ENCODE measurements around the gene DNAJB7.
A peak's percentile ranks its signal among the peaks of the same experiment; 100 is the strongest.

The DNAJB7 gene

DNA sequence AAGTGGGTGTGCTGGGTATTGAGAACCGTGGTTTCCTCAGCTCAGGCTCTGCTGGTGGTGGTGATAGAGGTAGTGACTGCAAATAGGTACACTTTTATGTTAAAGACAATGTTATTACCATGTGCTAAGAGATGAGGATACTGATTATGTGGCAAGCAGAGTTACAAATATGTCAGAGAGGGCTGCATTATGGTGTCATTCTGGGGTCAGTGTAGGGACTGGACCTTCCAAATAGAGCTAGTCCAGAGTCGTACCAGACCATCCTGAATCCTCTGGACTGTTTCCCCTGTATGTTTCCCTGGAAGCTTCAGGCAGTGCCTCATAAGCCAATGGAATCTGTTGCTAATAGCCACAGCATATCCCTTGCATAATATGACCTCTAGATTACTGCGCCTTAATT lies at the start of gene DNAJB7:
TSS of gene DNAJB7 (minus strand) at position 101 of the 400 bp plus-strand sequence. CDS start 119 bp downstream, outside the sequence.
- CTCF ChIA-PET: no interaction called here

DNA sequence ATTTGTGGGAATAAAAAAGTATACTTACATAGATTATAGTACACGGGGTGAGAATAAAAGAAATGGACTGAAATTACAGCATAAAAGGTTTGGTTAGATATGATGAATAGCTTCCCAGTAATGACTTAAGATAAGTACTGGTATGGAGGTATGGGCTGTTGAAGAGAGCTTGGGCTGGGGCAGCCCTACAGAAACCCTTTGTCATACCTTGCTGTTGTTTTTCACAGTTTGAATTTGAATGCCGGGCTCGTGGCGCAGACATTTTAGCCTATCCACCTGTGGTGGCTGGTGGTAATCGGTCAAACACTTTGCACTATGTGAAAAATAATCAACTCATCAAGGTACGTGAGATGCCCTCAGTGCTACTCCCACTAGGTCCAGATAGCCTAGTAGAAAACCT lies 47.0 kb upstream of the DNAJB7 start:
- no peak for DNase-seq (ENCODE audit: low spot score)
- ChIA-PET POLR2A (ENCODE audit: low non-redundant PET) (no interaction called here), CTCF (interaction anchor here (0.6 to 1.2 kb wide), 2 partner anchors 10 to 30 kb away, joined by 5 to 7 read pairs; no protein-coding TSS in a partner anchor)
- H3K27ac ChIP-seq: no peak overlapping the region
- TF ChIP-seq, protein P1, sequence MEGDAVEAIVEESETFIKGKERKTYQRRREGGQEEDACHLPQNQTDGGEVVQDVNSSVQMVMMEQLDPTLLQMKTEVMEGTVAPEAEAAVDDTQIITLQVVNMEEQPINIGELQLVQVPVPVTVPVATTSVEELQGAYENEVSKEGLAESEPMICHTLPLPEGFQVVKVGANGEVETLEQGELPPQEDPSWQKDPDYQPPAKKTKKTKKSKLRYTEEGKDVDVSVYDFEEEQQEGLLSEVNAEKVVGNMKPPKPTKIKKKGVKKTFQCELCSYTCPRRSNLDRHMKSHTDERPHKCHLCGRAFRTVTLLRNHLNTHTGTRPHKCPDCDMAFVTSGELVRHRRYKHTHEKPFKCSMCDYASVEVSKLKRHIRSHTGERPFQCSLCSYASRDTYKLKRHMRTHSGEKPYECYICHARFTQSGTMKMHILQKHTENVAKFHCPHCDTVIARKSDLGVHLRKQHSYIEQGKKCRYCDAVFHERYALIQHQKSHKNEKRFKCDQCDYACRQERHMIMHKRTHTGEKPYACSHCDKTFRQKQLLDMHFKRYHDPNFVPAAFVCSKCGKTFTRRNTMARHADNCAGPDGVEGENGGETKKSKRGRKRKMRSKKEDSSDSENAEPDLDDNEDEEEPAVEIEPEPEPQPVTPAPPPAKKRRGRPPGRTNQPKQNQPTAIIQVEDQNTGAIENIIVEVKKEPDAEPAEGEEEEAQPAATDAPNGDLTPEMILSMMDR (conservative IDR thresholded peaks at IDR 0.05; ENCODE audit: low read depth): no peak

More for the DNA sequence above, at the start of gene DNAJB7:
- no peak within 1 kb of the TSS for H3K27ac ChIP-seq
- POLR2A ChIA-PET (ENCODE audit: low non-redundant PET): no interaction called here
- DNase-seq (ENCODE audit: low spot score): no peak
- TF ChIP-seq, protein P1 (conservative IDR thresholded peaks at IDR 0.05; ENCODE audit: low read depth): no peak

DNA sequence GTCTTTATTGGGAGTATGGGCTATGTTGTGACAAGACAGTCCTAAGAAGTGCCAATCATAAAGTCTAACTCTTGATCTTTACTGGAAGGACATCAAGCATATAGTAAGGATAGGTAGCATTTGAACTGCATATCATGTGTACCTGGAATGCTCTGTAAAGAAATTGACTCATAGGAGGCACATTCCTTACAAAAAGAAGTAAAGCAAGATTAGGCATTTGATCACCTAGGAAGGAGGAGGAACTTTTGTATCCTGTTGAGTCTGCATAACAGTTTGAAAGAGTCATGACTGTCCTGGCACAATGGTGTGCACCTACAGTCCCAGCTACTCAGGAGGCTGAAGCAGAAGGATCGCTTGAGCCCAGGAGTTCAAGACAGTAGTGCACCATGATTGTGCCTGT lies 42.2 kb upstream of the DNAJB7 start:
- POLR2A ChIA-PET (ENCODE audit: low non-redundant PET): no interaction called here
- CTCF ChIA-PET: no interaction called here
- DNase-seq (ENCODE audit: low spot score): no peak
- H3K27ac ChIP-seq: no peak overlapping the region
- TF ChIP-seq, protein P1 (conservative IDR thresholded peaks at IDR 0.05; ENCODE audit: low read depth): no peak

DNA sequence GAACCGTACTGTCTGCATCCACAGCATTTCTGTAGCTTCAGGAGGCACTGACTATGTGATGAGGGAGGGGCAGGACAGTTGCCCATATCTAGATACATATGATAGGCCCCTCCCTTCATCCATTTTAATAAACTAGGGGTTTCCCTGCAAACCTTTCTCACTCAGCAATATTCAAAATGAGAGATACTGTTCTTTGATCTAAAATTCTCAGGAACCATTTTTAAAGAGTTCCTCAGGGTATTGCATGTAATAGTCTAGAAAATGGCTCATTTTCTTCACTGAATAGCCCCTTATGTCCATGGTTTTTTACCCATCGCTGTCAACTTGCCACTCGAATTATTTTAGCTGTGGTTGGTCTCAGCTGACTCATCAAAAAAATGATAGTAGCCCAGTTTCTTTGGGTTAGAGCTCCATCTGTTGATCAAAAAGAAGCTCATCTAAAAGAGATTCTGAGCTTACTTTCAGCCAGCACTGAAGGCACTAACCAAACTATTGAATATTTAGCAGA lies 37.0 kb upstream of the DNAJB7 start:
- POLR2A ChIA-PET (ENCODE audit: low non-redundant PET): interaction anchor here (0.6 kb wide), 2 partner anchors 216 to 448 kb away, joined by 4 to 12 read pairs; no protein-coding TSS in a partner anchor
- no peak overlapping the region for H3K27ac ChIP-seq
- peak; percentile 26 for DNase-seq (ENCODE audit: low spot score)
- TF ChIP-seq, protein P1 (conservative IDR thresholded peaks at IDR 0.05; ENCODE audit: low read depth): peak; percentile 64
- CTCF ChIA-PET: interaction anchor here (0.5 to 1.1 kb wide), 6 partner anchors 9 to 390 kb away, joined by 3 to 6 read pairs (median 3); no protein-coding TSS in a partner anchor

DNA sequence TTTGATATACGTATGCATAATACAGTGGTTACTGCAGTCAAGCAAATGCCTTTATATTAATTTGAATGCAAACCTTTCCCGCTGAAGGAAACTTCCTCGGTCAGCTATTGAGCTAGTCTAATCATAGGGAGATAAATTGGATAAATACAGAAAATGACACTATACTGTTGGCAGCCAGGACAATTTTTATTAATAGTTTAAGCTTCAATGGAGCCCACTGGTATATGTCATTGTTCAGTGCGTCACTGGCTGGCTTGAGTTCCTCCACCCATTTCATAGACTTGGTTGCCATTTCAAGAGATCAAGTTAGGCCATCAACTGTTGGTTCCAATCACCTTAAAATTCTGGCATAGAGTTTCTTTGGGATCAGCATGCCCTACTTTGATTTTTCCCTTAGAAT lies 32.5 kb upstream of the DNAJB7 start:
- H3K27ac ChIP-seq: no peak overlapping the region
- ChIA-PET POLR2A (ENCODE audit: low non-redundant PET) (no interaction called here), CTCF (interaction anchor here (0.6 kb wide), 1 partner anchor 123 kb away, joined by 4 read pairs; no protein-coding TSS in a partner anchor)
- no peak for DNase-seq (ENCODE audit: low spot score)
- TF ChIP-seq, protein P1 (conservative IDR thresholded peaks at IDR 0.05; ENCODE audit: low read depth): no peak

DNA sequence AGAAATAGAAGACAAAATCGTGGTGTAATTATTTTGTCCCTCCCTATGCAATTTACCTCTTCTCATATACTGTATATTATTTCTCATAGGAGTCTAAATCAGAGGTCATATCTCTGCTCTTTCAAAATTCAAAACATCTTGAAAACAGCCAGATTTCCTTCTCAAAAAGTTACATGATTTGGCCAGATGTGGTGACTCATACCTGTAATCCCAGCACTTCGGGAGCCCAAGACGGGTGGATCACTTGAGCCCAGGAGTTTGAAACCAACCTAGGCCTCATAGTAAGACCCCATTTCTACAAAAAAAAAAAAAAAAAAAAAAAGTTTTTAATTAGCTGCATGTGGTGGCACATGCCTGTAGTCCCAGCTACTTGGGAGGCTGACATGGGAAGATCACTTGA lies 29.0 kb upstream of the DNAJB7 start:
- POLR2A ChIA-PET (ENCODE audit: low non-redundant PET): no interaction called here
- no peak for DNase-seq (ENCODE audit: low spot score)
- CTCF ChIA-PET: no interaction called here
- TF ChIP-seq, protein P1 (conservative IDR thresholded peaks at IDR 0.05; ENCODE audit: low read depth): no peak
- H3K27ac ChIP-seq: peak overlapping the region; percentile 44; the same call in 1 of the 2 replicates
